Activated CD4-positive, alpha-beta T cell treated with anti-CD3 and anti-CD28 coated beads, Interleukin-2, amount 50 U/mL, for 16 hours (primary cell): ENCODE measurements around the gene TMC8.
A peak's percentile ranks its signal among the peaks of the same experiment; 100 is the strongest.

ENCODE experiments used
- DNase-seq: peaks from one replicate; pipeline ENCODE4 v3.0.0-alpha.2; 2020

TMC8 gene

DNA sequence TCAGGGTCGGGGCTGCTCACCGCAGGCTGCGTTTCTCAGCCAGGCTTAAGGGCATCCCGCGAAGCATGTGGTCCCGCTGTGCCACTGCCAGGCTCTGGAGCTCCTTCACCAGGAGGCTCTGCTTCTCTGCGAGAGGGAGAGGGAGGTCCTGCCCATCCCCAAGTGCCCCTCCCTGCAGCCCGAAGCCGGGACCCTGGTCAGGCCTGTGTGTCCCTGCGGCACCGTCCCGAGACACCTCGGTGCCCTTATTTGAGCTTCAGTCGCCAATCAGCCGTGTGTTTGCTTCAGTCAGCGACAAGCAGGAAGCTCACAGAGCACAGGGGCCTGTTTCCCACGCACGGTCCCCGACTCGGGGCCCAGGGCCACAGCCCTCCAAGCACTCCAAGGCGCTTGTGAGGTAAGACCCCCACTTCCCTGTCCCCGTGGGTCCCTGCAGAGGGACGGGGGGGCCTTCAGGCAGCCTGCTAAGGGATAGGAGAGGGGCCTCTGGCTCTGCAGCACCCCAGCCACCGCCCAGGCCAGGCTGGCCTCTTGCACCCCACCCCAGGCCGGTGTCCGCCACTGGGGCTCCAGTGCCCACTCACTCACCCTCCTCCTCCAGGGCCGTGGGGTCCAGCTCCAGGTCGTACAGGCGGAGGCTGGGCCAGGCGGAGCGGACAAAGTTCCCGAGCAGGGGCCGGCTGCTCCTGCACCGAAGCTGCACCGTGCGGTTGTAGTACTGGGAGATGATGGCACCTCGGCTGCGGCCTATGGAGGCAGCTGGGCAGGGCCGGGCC lies 5.2 kb upstream of the TMC8 start:
- DNase-seq = peak; percentile 37

GRCh38 chr17:78125976-78126894 lies 4.3 kb upstream of the TMC8 start:
- no peak for DNase-seq

GRCh38 chr17:78126895-78127238 lies 3.7 kb upstream of the TMC8 start:
- DNase-seq = no peak

DNA sequence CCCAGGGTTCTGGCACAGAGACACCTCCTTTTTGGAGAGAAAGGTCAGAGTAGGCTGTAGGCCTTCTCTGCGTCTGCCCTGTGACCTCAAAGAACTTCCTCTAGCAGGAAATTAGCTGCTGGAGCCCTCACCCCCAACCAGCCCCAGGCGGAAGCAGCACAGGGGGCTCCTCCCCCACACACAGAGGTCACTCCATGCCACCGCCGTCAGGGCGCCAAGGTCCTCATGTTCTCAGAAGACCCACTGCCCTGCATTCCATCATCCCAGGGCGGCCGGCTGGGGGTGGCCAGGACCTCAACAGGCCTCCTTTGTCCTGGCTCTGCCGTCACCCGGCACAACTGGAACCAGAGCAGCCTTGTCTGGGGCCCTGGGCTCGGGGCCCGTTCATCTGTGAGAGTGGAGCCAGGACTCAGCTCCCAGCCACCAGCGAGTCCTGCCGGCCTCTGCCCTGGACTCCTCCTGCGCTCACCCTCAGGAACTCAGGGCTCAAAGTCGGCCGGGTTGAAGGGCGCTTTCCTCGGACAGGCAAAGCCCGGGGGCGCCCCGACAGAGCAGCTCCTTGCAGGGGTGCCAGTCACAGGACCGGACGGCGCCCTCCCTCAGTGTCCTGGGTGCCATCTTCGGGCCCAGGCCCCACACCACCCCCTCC lies 3.2 kb upstream of the TMC8 start:
- peak; percentile 89 for DNase-seq

DNA sequence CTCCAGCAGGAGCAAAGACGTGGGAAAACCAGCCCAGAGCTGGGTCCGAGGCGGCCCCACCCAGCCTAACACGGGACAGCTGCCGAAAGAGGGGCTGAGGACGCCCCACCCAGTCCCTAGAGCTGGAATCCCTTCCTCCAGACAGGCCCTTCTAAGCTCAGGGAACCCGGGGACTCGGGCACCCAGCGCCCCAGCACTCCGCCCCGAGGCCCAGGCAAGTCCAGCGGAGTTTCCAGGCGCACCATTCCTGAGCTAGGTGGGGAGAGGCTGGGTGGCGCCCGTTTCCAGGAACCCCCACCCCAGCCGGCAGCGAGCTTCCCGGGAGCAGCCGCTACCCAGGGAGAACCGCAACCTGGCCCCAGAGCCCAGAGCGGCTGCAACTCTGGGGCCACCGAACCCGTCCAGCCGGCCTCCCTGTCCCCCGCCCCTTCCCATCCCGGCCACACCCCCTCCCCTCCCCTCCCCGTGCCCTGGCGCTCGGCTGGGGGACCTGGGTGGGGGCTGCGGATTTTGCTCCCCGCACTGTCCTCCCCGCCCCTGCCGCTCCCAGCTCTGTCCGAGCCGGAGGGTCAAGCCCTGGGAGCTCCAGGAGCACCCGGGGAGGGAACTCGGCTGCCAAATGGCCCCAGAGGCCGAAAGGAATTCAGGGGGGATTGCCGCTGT lies 2.6 kb upstream of the TMC8 start:
- DNase-seq = no peak

DNA sequence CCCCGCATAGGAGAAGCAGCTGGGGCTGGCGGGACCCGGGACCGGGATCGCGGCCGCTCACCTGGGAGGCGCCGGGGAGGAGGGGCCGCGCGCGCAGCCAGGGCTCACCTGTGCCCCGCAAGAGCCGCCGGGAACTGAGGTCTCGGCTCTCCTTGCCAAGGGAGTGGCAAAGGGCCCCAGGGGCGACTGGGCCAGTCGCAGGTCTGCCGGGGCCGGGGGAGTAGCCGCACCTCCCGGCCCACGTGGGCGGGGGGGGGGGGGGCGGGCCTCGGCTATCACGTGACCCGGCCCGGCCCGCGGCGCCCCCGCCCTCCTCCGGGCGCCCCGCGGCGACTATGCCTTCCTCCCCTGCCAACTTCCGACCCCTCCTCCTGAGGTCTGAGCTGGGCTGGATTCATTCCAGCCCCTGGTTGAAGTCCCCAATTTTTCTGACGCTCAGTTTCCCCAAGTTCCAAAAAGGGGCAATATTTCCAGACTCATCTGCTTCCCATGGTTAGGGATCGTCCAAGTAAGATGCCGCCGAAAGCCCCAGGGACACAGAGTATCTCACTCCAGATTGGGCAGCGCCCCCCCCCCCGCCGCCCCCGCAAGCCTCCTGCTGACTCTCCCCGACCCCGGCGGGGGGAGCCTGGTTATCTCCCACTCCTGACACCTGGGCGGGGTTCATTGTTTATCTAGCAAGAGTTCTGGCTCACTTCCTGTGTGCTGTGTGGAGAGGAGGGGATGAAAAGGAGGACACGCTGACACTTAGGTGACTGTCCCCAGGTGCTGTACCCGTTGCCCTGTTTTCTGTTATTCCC lies 1.8 kb upstream of the TMC8 start, which contains the start of gene TMC6:
Gene TMC6 (minus strand): TSS at position 205 of the 800 bp plus-strand sequence. CDS start 1,923 bp downstream, outside the sequence.
- peak; percentile 80 for DNase-seq

DNA sequence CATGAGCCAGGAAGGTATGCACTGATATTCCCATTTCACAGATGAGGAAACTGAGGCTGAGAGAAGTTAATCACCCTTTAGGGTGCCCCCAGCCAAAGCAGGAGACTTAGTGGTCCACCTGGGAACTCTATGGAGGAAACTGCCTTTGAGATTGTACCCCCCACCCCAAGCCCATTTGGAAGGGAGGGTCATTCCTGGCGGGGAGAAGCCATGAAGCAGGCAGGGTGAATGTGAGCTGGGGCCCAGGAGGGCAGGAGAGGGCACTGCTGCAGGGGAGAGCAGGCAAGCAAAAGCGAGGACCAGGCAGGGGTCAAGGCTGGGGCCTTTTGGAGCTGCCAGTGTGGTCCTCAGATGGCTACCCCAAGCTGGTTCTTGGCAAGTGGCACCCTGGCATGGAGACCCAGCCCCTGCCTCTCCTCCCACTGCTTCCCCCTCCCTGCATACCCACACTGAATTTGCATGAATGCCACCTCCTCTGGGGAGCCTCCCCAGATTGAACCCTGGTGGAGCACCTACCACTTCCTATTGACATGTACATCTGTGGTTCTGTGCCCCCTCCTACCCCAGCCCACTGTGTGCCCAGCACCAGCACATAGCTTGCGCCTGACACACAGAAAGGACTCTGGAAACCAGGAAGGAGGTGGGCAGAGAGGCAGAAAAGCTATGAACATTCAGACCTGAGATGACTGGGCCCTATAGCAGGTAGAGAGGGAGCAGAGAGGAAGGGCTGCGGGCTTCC lies 1.1 kb upstream of the TMC8 start:
- DNase-seq = peak; percentile 63

- no peak for DNase-seq
These were observed 508 bp upstream of the TMC8 start for GRCh38 chr17:78130090-78130436.

DNA sequence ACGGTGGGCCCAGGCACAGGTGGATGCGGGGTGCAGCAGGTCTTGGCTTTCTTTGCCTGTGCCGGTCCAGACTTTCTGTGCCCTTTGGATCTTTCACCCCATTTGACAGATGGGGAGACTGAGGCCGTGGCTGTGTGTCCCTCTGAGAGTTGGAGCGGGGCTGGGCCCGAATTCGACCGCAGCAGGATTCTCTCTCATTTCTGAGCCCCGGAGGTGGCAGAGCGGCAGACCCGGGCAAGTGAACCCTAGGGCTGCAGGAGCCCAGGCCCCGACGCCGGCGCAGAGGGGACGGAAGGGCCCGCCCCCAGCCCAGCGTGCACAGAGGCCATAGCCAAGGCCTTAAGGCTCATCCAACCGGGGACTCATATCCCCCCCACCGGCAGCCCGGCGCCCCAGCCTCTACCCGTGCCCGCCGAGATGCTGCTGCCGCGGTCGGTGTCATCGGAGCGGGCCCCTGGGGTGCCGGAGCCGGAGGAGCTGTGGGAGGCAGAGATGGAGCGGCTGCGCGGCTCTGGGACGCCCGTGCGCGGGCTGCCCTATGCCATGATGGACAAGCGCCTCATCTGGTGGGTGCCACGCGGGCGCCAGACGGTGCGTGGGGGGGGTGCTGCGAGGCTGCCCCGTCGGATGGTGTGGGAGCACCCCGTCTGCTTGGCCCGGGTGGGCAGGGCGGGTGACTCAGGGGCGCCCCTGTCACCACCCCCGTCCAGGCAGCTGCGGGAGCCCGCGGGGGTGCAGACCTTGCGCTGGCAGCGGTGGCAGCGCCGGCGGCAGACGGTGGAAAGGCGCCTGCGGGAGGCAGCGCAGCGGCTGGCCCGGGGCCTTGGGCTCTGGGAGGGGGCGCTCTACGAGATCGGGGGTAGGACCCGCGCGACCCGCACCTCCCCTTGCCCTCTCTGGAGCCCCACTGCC lies 857 bp downstream of the TMC8 start:
- peak; percentile 50 for DNase-seq

DNA sequence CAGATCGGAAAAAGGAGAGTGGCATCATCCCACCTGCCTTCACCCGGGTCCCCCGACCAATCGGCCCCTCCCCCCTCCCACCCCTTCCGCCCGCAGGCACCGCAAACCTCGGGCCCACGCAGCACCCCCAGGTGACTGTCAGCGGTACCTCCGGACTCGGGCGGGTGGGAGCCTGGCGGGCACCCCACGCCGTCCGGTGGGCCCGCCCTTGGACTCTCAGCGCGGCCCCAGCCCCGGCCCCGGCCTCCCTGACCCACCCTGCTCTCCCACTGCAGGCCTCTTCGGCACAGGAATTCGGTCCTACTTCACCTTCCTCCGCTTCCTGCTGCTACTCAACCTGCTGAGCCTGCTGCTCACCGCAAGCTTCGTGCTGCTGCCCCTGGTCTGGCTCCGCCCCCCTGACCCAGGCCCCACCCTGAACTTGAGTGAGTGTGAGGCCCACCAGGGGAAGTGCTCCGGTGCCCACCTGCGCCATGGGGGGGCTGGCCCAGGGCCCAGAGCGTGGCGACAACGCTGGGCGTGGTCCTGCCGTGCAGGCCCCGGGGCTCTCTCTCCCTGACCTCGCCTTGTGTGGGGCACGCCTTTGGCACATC lies 1.6 kb downstream of the TMC8 start:
- DNase-seq = peak; percentile 81

DNA sequence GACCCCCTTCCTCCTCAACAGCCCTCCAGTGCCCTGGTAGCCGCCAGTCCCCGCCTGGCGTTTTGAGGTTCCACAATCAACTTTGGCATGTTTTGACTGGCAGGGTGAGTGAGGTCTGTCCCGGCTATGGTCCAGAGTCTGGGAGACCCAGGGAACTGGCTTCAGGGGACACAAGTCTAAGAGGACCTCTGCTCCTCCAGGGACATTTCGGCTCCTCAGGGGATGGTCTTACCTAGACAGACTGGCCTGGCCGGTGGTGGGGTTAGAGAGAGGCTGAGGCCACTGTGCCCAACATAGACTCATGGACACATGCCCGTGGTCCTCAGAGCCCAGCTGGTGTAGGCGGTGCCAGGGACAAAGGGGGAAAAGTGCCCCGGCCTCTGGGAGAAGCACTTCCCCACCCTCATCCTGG lies 2.2 kb downstream of the TMC8 start:
- no peak for DNase-seq

GRCh38 chr17:78133179-78133951 lies 2.8 kb downstream of the TMC8 start:
- DNase-seq = no peak

GRCh38 chr17:78133971-78134898 lies 3.7 kb downstream of the TMC8 start:
- DNase-seq = peak; percentile 86

DNA sequence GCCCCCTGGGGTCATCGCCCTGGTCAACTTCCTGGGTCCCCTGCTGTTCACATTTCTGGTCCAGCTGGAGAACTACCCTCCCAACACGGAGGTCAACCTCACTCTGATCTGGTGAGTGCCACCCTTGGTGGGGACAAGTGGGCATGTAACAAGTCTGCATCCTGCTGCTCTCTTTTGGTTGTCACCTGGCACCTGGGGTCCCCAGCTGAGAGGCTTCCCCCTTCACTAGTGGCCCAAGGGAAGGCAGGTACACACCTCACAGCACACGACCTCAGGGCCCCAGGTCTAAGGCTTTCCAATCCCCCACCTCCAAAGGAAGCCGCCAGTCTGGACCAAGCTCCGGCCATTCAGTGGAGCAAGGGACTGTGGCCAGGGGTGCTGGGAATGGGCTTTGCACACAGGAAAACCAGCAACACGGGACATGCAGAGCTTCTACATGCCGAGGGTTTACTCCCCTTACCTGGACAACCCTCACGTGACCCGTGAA lies 4.4 kb downstream of the TMC8 start:
- DNase-seq = no peak

- DNase-seq = no peak
These were observed 5.4 kb downstream of the TMC8 start for GRCh38 chr17:78135858-78136500.

- DNase-seq = peak; percentile 62
These were observed 7.0 kb downstream of the TMC8 start for GRCh38 chr17:78137392-78138203.
